Measurements from ENCODE around the gene MBOAT1.

DNA sequence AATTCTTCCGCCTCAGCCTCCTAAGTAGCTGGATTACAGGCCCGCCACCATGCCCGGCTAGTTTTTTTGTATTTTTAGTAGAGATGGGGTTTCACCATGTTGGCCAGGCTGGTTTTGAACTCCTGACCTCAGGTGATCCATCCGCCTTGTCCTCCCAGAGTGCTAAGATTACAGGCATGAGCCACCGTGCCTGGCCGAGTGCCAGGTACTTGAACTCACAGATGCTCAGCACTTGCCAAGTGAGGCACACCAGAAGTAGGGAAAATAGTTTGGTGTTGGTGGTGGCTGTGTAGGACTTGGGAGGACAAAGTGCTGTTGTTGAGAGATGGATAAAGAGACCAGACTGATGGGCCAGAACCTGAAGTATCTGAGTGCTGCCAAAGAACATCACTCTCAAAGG lies 40.0 kb upstream of the MBOAT1 start:
- TF ChIP-seq, protein P1, sequence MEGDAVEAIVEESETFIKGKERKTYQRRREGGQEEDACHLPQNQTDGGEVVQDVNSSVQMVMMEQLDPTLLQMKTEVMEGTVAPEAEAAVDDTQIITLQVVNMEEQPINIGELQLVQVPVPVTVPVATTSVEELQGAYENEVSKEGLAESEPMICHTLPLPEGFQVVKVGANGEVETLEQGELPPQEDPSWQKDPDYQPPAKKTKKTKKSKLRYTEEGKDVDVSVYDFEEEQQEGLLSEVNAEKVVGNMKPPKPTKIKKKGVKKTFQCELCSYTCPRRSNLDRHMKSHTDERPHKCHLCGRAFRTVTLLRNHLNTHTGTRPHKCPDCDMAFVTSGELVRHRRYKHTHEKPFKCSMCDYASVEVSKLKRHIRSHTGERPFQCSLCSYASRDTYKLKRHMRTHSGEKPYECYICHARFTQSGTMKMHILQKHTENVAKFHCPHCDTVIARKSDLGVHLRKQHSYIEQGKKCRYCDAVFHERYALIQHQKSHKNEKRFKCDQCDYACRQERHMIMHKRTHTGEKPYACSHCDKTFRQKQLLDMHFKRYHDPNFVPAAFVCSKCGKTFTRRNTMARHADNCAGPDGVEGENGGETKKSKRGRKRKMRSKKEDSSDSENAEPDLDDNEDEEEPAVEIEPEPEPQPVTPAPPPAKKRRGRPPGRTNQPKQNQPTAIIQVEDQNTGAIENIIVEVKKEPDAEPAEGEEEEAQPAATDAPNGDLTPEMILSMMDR (IDR thresholded peaks at IDR 0.05; ENCODE audit: insufficient read depth, low read depth, low read length): no peak
- TF ChIP-seq EZH2 (IDR thresholded peaks at IDR 0.05; ENCODE audit: insufficient read depth, low read length): no peak

Measured in astrocyte (in vitro differentiated cells and primary cell).